Natural killer cell (primary cell): ENCODE results near the gene ENOX2. TPM values are rescaled to one million over a fixed set of nuclear protein-coding genes. Genes with fewer than 3 reads are reported as not detected.
"Not testable (repeated sequence)": the region's sequence is repeated elsewhere in the genome, so short reads cannot be mapped to it uniquely, and the experiment has no call there.

Experiments used
- ATAC-seq, 3 donors: fragments of 150-1000 bp in 2 of 3; fragments of 200-7000 bp in 1 of 3; cut with Tn5 transposase; 1 replicate in 1 of 3; 2 replicates in 2 of 3; pipeline ENCODE4 v1.10.0; 2021; ENCODE audit warnings: mild to moderate bottlenecking in 2 of 3, moderate library complexity in 2 of 3
- DNase-seq, 2 donors: peaks; one replicate each; pipeline versions ENCODE4 v3.0.0 to v3.0.0-alpha.2; 2013 to 2021; ENCODE audit warnings: mixed read lengths in 1 of 2
- H3K27ac ChIP-seq: one replicate; pipeline ENCODE4 v1.5.1; 2013; ENCODE audit warnings: mild to moderate bottlenecking, low read length
- H3K27me3 ChIP-seq: one replicate; pipeline ENCODE4 v1.6.1; 2013; ENCODE audit warnings: low read length; ENCODE audit not compliant: control insufficient read depth, insufficient read depth
- H3K36me3 ChIP-seq: one replicate; pipeline ENCODE4 v1.6.1; 2013; ENCODE audit warnings: low read length; ENCODE audit not compliant: control insufficient read depth, insufficient read depth
- H3K4me1 ChIP-seq: one replicate; pipeline ENCODE4 v1.6.1; 2013; ENCODE audit warnings: low read length; ENCODE audit not compliant: control insufficient read depth, insufficient read depth
- H3K4me3 ChIP-seq: one replicate; pipeline ENCODE4 v1.5.1; 2013; ENCODE audit warnings: low read length
- H3K9me3 ChIP-seq: one replicate; pipeline ENCODE4 v1.6.1; 2013; ENCODE audit warnings: low read length; ENCODE audit not compliant: control insufficient read depth, insufficient read depth
- H3K27ac Mint-ChIP-seq, 2 donors: one replicate each; pipeline ENCODE4 v1.8.0; 2022; ENCODE audit warnings: mild to moderate bottlenecking in 2 of 2, mixed read lengths in 2 of 2, moderate library complexity in 1 of 2
- H3K27me3 Mint-ChIP-seq, 2 donors: one replicate each; pipeline ENCODE4 v1.8.0; 2022; ENCODE audit warnings: low read depth in 2 of 2, mixed read lengths in 2 of 2
- H3K36me3 Mint-ChIP-seq: one replicate; pipeline ENCODE4 v1.8.0; 2022; ENCODE audit warnings: mixed read lengths
- H3K4me1 Mint-ChIP-seq, 2 donors: one replicate each; pipeline ENCODE4 v1.8.0; 2022; ENCODE audit warnings: mixed read lengths in 2 of 2
- H3K4me3 Mint-ChIP-seq: one replicate; pipeline ENCODE4 v1.8.0; 2022; ENCODE audit warnings: mild to moderate bottlenecking, moderate library complexity, mixed read lengths
- H3K9me3 Mint-ChIP-seq, 2 donors: one replicate each; pipeline ENCODE4 v1.8.0; 2022; ENCODE audit warnings: mixed read lengths in 2 of 2
- WGBS: methylation state at CpG from one replicate; pipeline ENCODE4 v1.1.7; 2013; ENCODE audit warnings: missing lambda C conversion rate; ENCODE audit not compliant: insufficient coverage; 5-methylcytosine and 5-hydroxymethylcytosine counted together
- intact Hi-C: fragments of 100-400 bp; cut with micrococcal nuclease; formaldehyde crosslinking; loops from one replicate; pipeline ENCODE4 v1.14.2; 2022
- total RNA-seq, 4 donors: library from RNA; stranded (reverse); fragments of 120-200 nt in 1 of 4; gene quantifications; one replicate each; pipeline versions ENCODE4 v1.2.3 to v1.2.4, GENCODE V29; 2013 to 2022
- TF ChIP-seq, protein P1 (sequence below): fragments of 200-600 bp; IDR thresholded peaks from one replicate; pipeline ENCODE4 v1.8.0; 2022; ENCODE audit warnings: antibody characterized with exemption

Gene ENOX2
- total RNA-seq, 3 donors from 2014 or later (not counting 1 experiment from before 2014, with no cell fraction given) = 9.3 to 14.7 (median 13.3) TPM

DNA sequence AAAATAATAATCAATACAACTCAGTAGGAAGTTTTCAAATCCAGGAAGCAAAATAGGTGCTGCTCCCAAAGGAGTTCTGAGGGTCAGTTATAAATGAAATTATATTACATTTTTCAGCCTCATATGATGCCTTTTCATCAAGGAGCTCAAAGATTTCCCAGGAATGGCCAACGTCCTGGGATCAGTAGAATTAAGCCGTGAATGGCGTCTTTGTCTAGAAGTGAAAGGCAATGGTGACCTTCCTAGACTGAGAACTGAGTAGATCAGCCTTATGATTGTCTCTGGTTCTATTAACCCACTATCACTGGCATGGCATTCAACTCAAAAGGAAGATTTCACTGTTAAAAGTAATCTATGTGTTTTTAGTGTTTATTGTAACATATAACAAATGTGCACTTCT is 74.4 kb downstream of the ENOX2 start:
- Mint-ChIP-seq H3K36me3 (no peaks in the 10 kb centered on the region), H3K27ac (no peak overlapping the region), H3K9me3 (no peaks in the 10 kb centered on the region), H3K27me3 (no peaks in the 10 kb centered on the region), H3K4me3 (no peak overlapping the region), H3K4me1 (peaks cover 6 to 29% of the 10 kb centered on the region in 2 donors)
- TF ChIP-seq, protein P1, sequence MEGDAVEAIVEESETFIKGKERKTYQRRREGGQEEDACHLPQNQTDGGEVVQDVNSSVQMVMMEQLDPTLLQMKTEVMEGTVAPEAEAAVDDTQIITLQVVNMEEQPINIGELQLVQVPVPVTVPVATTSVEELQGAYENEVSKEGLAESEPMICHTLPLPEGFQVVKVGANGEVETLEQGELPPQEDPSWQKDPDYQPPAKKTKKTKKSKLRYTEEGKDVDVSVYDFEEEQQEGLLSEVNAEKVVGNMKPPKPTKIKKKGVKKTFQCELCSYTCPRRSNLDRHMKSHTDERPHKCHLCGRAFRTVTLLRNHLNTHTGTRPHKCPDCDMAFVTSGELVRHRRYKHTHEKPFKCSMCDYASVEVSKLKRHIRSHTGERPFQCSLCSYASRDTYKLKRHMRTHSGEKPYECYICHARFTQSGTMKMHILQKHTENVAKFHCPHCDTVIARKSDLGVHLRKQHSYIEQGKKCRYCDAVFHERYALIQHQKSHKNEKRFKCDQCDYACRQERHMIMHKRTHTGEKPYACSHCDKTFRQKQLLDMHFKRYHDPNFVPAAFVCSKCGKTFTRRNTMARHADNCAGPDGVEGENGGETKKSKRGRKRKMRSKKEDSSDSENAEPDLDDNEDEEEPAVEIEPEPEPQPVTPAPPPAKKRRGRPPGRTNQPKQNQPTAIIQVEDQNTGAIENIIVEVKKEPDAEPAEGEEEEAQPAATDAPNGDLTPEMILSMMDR = no peak
- no CpG with 5 or more reads among the region's 3 CpGs for WGBS
- Histone ChIP-seq H3K4me3 (no peak overlapping the region), H3K4me1 (no peaks in the 10 kb centered on the region), H3K27ac (no peak overlapping the region), H3K9me3 (no peaks in the 10 kb centered on the region), H3K36me3 (no peaks in the 10 kb centered on the region), H3K27me3 (no peaks in the 10 kb centered on the region)
- intact Hi-C loops = no loop called here
- ATAC-seq (no peak), DNase-seq (no peak)

DNA sequence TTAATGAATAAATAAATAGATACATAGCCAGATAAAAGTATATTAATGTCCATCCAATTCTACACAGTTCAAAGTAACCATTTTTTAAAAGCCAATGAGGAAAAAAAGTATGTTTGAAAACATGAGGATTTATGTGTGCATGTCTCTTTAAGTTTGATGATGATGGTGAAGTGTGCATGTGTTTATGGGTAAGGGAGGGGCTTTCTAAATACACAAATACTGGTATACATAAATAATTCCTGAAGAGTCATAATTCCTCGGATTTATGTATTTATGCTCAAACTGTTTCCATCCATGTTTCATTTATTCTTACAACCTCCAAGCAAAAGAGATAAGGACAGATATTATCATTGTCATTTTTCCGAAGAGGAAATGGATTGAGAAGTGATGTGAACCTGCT is 75.4 kb downstream of the ENOX2 start:
- no peaks in the 10 kb centered on the region for H3K9me3 ChIP-seq
- H3K36me3 Mint-ChIP-seq = no peaks in the 10 kb centered on the region
- no peak overlapping the region for H3K27ac Mint-ChIP-seq
- WGBS = no CpG with 5 or more reads among the region's 2 CpGs
- intact Hi-C loops = no loop called here
- H3K4me3 Mint-ChIP-seq = no peak overlapping the region
- H3K27me3 ChIP-seq = no peaks in the 10 kb centered on the region
- peaks cover 0 to 23% of the 10 kb centered on the region in 2 donors for H3K4me1 Mint-ChIP-seq
- DNase-seq (no peak), ATAC-seq (no peak)
- no peaks in the 10 kb centered on the region for H3K36me3 ChIP-seq
- H3K4me1 ChIP-seq = no peaks in the 10 kb centered on the region
- H3K27me3 Mint-ChIP-seq = no peaks in the 10 kb centered on the region
- TF ChIP-seq, protein P1 = no peak
- no peak overlapping the region for H3K4me3 ChIP-seq
- no peaks in the 10 kb centered on the region for H3K9me3 Mint-ChIP-seq
- H3K27ac ChIP-seq = no peak overlapping the region

DNA sequence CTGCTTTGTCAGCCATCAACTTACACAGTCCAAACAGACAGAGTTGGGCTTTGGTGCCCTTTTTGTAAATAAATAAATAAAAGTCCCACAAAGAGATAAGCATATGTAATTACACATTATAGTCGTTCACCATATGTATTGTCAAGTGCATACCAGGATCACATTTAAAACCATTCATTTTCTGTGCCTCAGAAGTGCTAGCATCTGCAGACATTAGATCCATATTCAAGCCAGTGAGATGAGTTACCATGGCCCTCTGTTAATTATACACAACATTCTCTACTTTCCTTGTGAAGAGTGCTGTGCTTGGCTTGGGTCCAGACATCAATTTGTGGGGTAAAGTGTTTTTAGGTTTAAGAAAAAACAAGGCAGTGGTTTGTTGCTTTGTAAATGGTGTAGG is 76.8 kb downstream of the ENOX2 start:
- Mint-ChIP-seq H3K36me3 (no peaks in the 10 kb centered on the region), H3K27me3 (no peaks in the 10 kb centered on the region)
- no peaks in the 10 kb centered on the region for H3K9me3 ChIP-seq

GRCh38 chrX:130825525-130825924 is 77.5 kb downstream of the ENOX2 start:
- Mint-ChIP-seq H3K36me3 (no peaks in the 10 kb centered on the region), H3K27me3 (no peaks in the 10 kb centered on the region), H3K9me3 (no peaks in the 10 kb centered on the region), H3K27ac (no peak overlapping the region), H3K4me1 (peaks cover 3 to 13% of the 10 kb centered on the region in 2 donors), H3K4me3 (no peak overlapping the region)
- intact Hi-C loops = no loop called here
- Histone ChIP-seq H3K9me3 (no peaks in the 10 kb centered on the region), H3K4me3 (no peak overlapping the region), H3K27me3 (no peaks in the 10 kb centered on the region), H3K36me3 (no peaks in the 10 kb centered on the region), H3K27ac (no peak overlapping the region), H3K4me1 (no peaks in the 10 kb centered on the region)
- TF ChIP-seq, protein P1 = no peak
- DNase-seq = no peak
- ATAC-seq = no peak
- no CpG with 5 or more reads among the region's 2 CpGs for WGBS

More for the DNA sequence above, 76.8 kb downstream of the ENOX2 start:
- intact Hi-C loops = no loop called here
- DNase-seq (no peak), ATAC-seq (no peak)
- no peak overlapping the region for H3K4me3 Mint-ChIP-seq
- no peaks in the 10 kb centered on the region for H3K9me3 Mint-ChIP-seq
- no peak overlapping the region for H3K27ac ChIP-seq
- no peaks in the 10 kb centered on the region for H3K4me1 ChIP-seq
- H3K4me3 ChIP-seq = no peak overlapping the region
- TF ChIP-seq, protein P1 = no peak
- WGBS = 100% methylated on average over 1 of the region's 1 CpG
- H3K27me3 ChIP-seq = no peaks in the 10 kb centered on the region
- H3K27ac Mint-ChIP-seq = no peak overlapping the region
- peaks cover 0 to 13% of the 10 kb centered on the region in 2 donors for H3K4me1 Mint-ChIP-seq
- no peaks in the 10 kb centered on the region for H3K36me3 ChIP-seq

- H3K27me3 ChIP-seq, H3K27ac Mint-ChIP-seq, H3K4me3 ChIP-seq, H3K4me3 Mint-ChIP-seq, intact Hi-C loops, H3K36me3 Mint-ChIP-seq, H3K9me3 ChIP-seq, H3K4me1 ChIP-seq, ATAC-seq, H3K9me3 Mint-ChIP-seq, H3K27ac ChIP-seq, H3K36me3 ChIP-seq, H3K27me3 Mint-ChIP-seq, DNase-seq: not testable (repeated sequence)
- H3K4me1 Mint-ChIP-seq = peaks cover 15 to 19% of the 10 kb centered on the region in 2 donors
- no CpG with 5 or more reads among the region's 4 CpGs for WGBS
Observed at GRCh38 chrX:130819367-130819766, 83.6 kb downstream of the ENOX2 start.
